ENCODE measurements around the gene ANKRD27. TPM values are rescaled to one million over a fixed set of nuclear protein-coding genes. Genes with fewer than 3 reads are reported as not detected.
"Not testable (repeated sequence)": the region's sequence is repeated elsewhere in the genome, so short reads cannot be mapped to it uniquely, and the experiment has no call there.

The ANKRD27 gene
- polyA plus RNA-seq, 1 donor: 10.6 TPM

- no peak for DNase-seq
Measured at GRCh38 chr19:32688311-32688710, 13.3 kb upstream of the ANKRD27 start.

GRCh38 chr19:32687681-32688080 lies 12.7 kb upstream of the ANKRD27 start:
- DNase-seq: no peak

DNA sequence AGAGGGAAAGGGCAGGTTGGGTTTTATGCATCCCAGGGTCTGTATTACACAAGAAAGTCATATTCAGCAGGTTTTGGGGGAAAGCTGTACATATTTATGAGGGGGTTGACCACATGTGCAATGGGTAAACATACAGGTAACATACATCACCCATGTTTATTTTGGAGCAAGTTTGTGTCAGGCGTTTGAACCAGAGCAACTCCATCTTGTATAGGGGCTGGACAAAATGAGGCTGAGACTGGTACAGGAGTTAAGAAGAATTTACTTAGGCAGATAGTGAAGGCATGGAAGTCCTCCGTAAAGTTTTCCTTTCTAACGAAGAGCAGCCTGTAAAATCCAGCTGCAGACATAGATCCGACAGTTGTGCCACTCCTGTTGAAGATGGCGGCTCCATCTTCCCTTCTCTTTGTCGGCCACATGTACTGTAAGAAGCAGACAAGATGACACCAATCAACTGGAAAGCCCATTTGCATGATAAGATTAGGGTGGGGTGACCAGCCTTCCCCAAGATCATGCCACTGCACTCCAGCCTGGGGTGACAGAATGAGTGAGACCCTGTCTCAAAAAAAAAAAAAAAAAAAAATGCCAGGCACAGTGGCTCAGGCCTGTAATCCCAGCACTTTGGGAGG lies 12.0 kb upstream of the ANKRD27 start:
- DNase-seq: no peak

DNA sequence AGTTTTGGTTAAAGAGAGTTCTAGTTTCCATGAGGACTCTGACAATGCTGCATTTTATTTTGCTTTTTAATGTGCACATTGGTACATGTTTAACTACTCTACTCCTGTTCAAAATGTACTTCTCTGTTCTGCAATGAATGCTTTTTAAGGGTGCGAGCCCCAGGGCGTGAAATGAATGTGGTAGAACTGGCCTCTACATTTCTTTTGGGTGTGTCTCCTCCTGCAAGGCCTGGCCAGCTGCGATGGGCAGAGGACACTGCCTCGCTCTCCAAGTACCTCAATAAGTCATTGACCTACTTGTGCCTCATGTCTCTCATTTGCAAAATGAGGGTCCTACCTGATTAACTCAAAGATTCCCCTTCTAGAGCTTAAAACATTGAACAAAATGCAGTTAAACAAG lies 7.3 kb upstream of the ANKRD27 start:
- no peak for DNase-seq

DNA sequence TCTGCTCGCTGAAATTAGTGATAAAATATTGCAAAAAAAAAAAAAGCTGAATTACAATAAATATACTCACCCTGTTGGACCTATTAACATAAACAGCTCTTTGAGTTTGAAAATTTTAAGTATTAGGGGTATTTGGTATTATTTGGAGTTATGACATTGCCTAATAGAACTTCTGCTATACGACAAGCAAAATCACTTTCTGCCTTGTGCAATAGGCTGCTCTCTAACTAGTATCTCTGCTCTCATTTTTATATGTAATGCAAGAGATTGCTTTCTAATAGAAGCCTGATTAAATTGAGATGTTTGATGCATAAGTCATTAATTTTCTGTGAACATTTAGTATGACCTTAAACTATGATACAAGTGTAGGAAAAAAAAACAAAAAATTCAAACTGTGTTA lies 6.0 kb upstream of the ANKRD27 start:
- no peak for DNase-seq

GRCh38 chr19:32677657-32678056 lies 2.7 kb upstream of the ANKRD27 start:
- DNase-seq: no peak

- no peak for DNase-seq
Measured at GRCh38 chr19:32676895-32677359, 1.9 kb upstream of the ANKRD27 start.

DNA sequence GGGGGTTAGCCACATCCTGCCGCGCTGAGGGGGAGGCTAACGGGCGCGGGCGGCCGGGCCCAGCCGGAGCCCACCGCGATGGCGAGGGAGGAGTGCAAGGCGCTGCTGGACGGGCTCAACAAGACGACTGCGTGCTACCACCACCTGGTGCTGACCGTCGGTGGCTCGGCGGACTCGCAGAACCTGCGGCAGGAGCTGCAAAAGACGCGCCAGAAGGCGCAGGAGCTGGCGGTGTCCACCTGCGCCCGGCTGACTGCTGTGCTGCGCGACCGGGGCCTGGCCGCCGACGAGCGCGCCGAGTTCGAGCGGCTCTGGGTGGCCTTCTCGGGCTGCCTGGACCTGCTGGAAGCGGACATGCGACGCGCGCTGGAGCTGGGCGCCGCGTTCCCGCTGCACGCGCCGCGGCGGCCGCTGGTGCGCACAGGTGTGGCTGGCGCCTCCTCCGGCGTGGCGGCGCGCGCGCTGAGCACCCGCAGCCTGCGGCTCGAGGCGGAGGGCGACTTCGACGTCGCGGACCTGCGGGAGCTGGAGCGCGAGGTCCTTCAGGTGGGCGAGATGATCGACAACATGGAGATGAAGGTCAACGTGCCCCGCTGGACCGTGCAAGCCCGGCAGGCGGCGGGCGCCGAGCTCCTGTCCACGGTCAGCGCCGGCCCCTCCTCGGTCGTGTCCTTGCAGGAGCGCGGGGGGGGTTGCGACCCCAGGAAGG lies 1.4 kb upstream of the ANKRD27 start:
- no peak for DNase-seq

GRCh38 chr19:32675720-32676185 lies 773 bp upstream of the ANKRD27 start, which contains the start of gene RGS9BP:
TSS of gene RGS9BP (plus strand) at chr19:32675848. CDS start at chr19:32676264, 416 bp downstream.
- DNase-seq: no peak

- DNase-seq: no peak
Measured at GRCh38 chr19:32674153-32674930, 638 bp downstream of the ANKRD27 start.

- DNase-seq: no peak
Measured at GRCh38 chr19:32673573-32673972, 1.4 kb downstream of the ANKRD27 start.

DNA sequence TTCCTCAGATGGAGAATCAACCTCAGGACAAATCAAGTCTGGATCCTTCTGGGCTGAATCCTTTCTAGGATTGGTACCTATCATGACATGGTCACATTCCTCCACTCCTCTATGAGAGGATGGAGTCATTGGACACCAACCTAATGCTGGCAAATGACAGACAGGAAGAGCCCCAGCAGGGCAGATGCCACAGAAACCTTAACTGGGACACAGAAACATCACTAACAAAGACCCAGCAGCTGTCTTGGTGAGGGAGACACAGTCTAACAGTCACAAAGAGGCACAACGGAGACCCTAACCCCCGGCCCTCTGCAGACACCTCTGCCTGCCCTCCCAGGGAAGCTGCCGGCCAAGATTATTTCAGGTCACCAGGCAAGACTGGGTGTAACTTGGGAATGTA lies 2.1 kb downstream of the ANKRD27 start:
- no peak for DNase-seq

DNA sequence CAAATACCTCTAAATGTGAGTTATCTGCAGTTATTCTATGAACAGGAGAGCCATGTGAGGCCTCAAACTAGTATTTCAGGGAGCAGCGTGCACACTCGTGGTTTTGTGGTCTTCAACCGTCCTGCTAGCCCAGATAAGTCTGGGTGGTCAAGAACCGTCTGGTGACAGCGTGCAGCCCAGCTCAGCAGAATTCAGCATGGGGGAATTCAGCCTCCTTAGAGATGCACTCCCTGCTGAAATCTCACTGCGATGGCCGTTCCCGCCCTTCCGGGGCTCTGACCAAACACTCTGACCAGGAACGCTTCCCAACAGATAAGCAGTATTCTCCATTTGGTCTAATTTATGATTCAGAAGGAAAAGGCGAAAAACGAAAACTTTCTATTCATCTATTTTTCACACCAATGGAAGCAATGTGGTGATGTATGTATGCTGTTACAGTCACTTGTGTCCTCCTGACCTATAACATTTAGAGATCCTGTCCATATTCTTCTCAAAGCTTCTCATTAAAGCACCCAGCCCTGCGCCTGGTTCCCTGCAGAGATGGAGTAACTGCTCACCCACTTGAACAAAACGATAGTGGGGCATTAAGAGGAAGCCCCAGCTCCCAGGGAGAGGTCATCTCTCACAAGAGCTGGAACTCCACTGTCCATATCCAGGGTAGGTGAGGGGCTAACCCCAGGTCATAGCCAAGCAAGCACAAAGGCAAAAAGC lies 2.9 kb downstream of the ANKRD27 start:
- DNase-seq: no peak

DNA sequence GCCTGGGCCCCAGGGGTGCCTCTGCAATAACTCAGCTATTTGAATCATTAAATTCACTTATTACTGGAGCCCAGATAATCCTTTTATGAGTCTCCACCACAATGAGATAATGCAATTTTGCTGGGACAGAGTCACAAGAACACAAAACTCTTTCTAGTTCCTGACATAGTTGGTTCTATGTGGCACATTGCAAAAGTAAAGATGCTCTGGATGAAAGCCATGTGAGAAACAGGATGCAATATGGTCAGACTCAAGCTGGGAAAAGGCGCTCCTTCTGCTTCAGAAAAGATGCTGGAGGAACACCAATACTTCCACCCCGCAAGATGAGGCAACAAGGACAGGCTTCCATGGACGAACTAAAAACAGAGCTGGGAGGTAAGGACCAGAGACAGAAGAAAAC lies 5.7 kb downstream of the ANKRD27 start:
- DNase-seq: no peak

GRCh38 chr19:32666084-32666483 lies 8.9 kb downstream of the ANKRD27 start:
- DNase-seq: no peak

DNA sequence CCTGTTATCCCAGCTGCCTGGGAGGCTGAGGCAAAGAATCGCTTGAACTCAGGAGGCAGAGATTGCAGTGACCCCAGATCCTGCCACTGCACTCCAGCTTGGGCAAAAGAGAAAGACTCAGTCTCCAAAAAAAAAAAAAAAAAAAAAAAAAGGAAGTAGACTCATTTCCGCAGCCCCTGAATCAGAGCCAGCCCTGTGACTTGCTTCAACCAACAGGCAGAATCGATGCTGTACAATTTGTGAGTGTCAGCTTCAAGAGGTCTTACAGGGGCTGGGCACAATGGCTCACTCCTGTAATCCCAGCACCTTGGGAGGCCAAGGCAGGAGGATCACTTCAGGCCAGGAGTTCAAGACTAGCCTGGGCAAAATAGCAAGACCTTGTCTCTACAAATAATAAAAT lies 12.8 kb downstream of the ANKRD27 start:
- DNase-seq: no peak

DNA sequence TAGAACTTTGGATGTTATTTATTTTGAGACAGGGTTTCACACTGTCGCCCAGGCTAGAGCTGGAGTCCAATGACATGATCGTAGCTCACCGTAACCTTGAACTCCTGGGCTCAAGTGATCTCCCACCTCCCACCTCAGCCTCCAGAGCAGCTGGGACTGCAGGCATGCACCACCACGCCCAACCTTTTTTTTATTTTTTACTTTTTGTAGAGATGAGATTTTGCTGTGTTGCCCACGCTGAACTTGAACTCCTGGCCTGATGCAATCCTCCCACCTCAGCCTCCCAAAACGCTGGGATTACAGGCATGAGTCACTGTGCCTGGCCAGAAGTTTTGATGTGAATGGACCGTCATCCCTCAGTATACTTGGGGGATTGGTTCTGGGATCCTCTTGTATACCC lies 13.7 kb downstream of the ANKRD27 start:
- no peak for DNase-seq

- DNase-seq: no peak
Measured at GRCh38 chr19:32658527-32658926, 16.5 kb downstream of the ANKRD27 start.

DNA sequence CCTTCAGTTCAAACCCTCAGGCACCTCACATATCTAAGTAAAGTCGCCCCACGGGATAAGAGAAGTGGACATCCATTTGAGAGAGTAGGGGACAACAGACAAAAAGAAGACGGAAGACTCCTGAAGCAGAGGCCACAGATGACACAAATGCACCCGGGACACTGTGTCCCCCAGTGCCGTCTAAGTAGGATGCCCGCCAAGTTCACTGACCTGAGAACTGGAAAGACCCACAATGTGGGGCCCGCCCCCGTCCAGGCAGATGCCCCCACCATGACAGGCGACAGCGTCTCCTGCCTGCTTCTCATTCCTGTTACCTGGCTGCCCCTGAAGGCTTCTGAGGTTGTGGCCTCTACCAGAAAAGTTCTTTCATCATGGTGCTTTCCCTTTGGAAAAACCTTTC lies 16.9 kb downstream of the ANKRD27 start:
- no peak for DNase-seq

DNA sequence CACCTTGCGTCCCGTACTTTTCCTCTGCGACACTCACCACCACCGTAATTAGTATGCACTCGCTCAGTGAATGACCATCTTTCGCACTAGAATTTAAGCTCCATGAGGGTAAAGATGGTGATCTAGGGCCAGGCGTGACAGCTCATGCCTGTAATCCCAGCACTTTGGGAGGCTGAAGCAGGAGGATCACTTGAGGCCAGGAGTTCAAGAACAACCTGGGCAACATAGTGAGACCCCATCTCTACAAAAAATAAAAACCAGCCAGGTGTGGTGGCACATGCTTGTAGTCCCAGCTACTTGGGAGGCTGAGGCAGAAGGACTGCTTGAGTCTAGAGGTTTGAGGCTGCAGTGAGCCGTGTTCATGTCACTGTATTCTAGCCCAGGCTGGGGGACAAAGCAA lies 18.6 kb downstream of the ANKRD27 start:
- not testable (repeated sequence) for DNase-seq

DNA sequence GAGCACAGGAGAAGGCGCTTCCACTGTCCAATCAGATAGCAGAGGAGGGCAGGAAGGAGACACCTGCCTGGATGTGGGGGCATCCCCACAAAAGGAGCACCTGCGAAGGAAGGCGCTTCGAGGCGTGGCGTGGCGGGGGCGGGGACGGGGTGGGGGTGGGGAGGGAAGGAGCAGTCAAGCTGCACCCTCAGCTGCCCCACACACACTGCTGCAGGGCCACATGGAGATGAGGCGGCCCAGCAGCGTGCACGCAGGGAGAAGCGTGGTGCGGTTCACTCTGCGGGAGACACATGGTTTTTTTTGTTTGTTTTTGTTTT lies 21.4 kb downstream of the ANKRD27 start:
- DNase-seq: no peak

DNA sequence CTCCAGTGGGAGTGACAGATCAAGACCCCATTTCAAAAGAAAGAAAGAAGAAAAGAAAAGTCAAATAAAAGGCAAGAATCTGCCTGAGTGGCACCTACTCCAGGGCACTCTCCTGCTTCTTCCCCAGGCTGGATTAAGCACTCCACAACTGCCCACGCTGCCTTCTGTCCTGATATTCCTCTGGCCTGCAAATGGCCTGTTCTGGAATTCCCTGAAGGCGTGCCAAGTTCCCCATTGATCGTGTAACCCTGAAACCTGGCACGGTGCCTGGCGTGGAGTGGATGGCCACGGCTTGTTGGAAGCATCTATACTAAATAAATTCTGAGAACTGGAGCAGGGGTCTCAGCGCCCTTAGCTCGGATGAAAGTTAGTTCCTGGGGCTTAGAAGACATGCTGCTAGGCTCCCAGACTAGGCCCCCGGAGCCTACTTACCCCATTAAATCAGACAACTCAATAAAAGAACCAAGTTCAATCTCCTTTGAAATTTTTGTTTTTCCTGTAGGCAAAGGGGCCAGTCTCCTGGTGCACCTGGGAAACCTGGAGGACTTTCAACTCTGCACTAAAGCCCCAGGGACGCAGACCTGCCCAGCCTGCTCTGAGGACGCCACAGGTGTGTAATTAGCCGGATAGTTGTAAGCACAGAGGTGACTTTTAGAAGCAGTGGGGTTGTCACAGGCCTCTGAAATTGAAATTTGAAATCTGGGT lies 21.9 kb downstream of the ANKRD27 start:
- no peak for DNase-seq
